ENCODE data around the gene SLC30A5. TPM values are rescaled to one million over a fixed set of nuclear protein-coding genes. Genes with fewer than 3 reads are reported as not detected.
"Not testable (repeated sequence)": the region's sequence is repeated elsewhere in the genome, so short reads cannot be mapped to it uniquely, and the experiment has no call there.

The SLC30A5 gene
- total RNA-seq (ENCODE audit: unreplicated experiment): 17.9 TPM
- long read RNA-seq, full-length matches to known transcripts: 14 of 21 reads
- long read RNA-seq, partial matches to known transcripts: 2 of 21 reads
- long read RNA-seq, other reads (novel, unspliced or antisense): 5 of 21 reads

GRCh38 chr5:69093771-69094482, at the start of gene SLC30A5:
SLC30A5 (plus strand) TSS chr5:69094014; CDS start chr5:69094256, 242 bp downstream.
- peak; percentile 87 for TF ChIP-seq CTCF (IDR thresholded peaks at IDR 0.05; ENCODE audit: partially characterized antibody, unreplicated experiment)
- Mint-ChIP-seq H3K4me1 (ENCODE audit: low read depth, unreplicated experiment) (no peaks in the 10 kb centered on the region), H3K9me3 (ENCODE audit: unreplicated experiment) (peaks cover 7% of the 10 kb centered on the region), H3K27me3 (ENCODE audit: unreplicated experiment) (peaks cover 9% of the 10 kb centered on the region), H3K4me3 (ENCODE audit: unreplicated experiment) (peak within 1 kb of the TSS; percentile 93), H3K36me3 (ENCODE audit: unreplicated experiment) (no peaks in the 10 kb centered on the region), H3K27ac (ENCODE audit: unreplicated experiment) (peak within 1 kb of the TSS; percentile 84)
- peak; percentile 98 for DNase-seq

- not testable (repeated sequence) for H3K27ac Mint-ChIP-seq (ENCODE audit: unreplicated experiment); H3K4me1 Mint-ChIP-seq (ENCODE audit: low read depth, unreplicated experiment); H3K27me3 Mint-ChIP-seq (ENCODE audit: unreplicated experiment); H3K36me3 Mint-ChIP-seq (ENCODE audit: unreplicated experiment); H3K9me3 Mint-ChIP-seq (ENCODE audit: unreplicated experiment); DNase-seq; H3K4me3 Mint-ChIP-seq (ENCODE audit: unreplicated experiment)
Observed at GRCh38 chr5:69045213-69045612, 48.6 kb upstream of the SLC30A5 start.

GRCh38 chr5:69046375-69046957, 47.3 kb upstream of the SLC30A5 start:
- Mint-ChIP-seq H3K36me3 (ENCODE audit: unreplicated experiment) (no peaks in the 10 kb centered on the region), H3K27ac (ENCODE audit: unreplicated experiment) (no peak overlapping the region), H3K9me3 (ENCODE audit: unreplicated experiment) (no peaks in the 10 kb centered on the region), H3K4me3 (ENCODE audit: unreplicated experiment) (no peak overlapping the region), H3K27me3 (ENCODE audit: unreplicated experiment) (no peaks in the 10 kb centered on the region), H3K4me1 (ENCODE audit: low read depth, unreplicated experiment) (peaks cover 2% of the 10 kb centered on the region)
- no peak for DNase-seq
- TF ChIP-seq CTCF (IDR thresholded peaks at IDR 0.05; ENCODE audit: partially characterized antibody, unreplicated experiment): no peak

GRCh38 chr5:69048230-69048629, 45.6 kb upstream of the SLC30A5 start:
- Mint-ChIP-seq H3K9me3 (ENCODE audit: unreplicated experiment) (no peaks in the 10 kb centered on the region), H3K27ac (ENCODE audit: unreplicated experiment) (no peak overlapping the region), H3K4me1 (ENCODE audit: low read depth, unreplicated experiment) (peaks cover 2% of the 10 kb centered on the region), H3K4me3 (ENCODE audit: unreplicated experiment) (no peak overlapping the region), H3K36me3 (ENCODE audit: unreplicated experiment) (no peaks in the 10 kb centered on the region), H3K27me3 (ENCODE audit: unreplicated experiment) (no peaks in the 10 kb centered on the region)
- no peak for TF ChIP-seq CTCF (IDR thresholded peaks at IDR 0.05; ENCODE audit: partially characterized antibody, unreplicated experiment)
- DNase-seq: no peak

- no peak for DNase-seq
- Mint-ChIP-seq H3K27ac (ENCODE audit: unreplicated experiment) (no peak overlapping the region), H3K4me1 (ENCODE audit: low read depth, unreplicated experiment) (peaks cover 2% of the 10 kb centered on the region), H3K9me3 (ENCODE audit: unreplicated experiment) (no peaks in the 10 kb centered on the region), H3K36me3 (ENCODE audit: unreplicated experiment) (no peaks in the 10 kb centered on the region), H3K27me3 (ENCODE audit: unreplicated experiment) (no peaks in the 10 kb centered on the region), H3K4me3 (ENCODE audit: unreplicated experiment) (no peak overlapping the region)
- no peak for TF ChIP-seq CTCF (IDR thresholded peaks at IDR 0.05; ENCODE audit: partially characterized antibody, unreplicated experiment)
Observed at GRCh38 chr5:69049151-69049550, 44.7 kb upstream of the SLC30A5 start.

Data from glutamatergic neuron (in vitro differentiated cells).